BJ (cell line): ENCODE results near the gene MPC2. TPM values are rescaled to one million over a fixed set of nuclear protein-coding genes. Genes with fewer than 3 reads are reported as not detected.

ENCODE experiments used
- CTCF ChIA-PET: fragments of 350-600 bp; formaldehyde crosslinking; extraction: SDS; loops from one replicate; lab custom pipeline; 2021; ENCODE audit warnings: antibody characterized with exemption, inconsistent platforms; lab: Yijun Ruan, JAX
- POLR2A ChIA-PET: fragments of 300-600 bp; sonication (Branson Sonifier 250); formaldehyde crosslinking; extraction: SDS; loops from one replicate; lab custom pipeline; 2021; ENCODE audit warnings: antibody characterized with exemption; lab: Charles Lee
- DNase-seq: peaks from one replicate; pipeline ENCODE4 v3.0.0-alpha.2; 2011; ENCODE audit warnings: low read depth
- H3K27me3 ChIP-seq: 2 replicates; pipeline ENCODE4 v1.6.0; 2011; ENCODE audit warnings: low read length; ENCODE audit not compliant: control insufficient read depth, insufficient read depth
- H3K36me3 ChIP-seq: 2 replicates; pipeline ENCODE4 v1.5.1; 2011; ENCODE audit warnings: low read length; ENCODE audit not compliant: control insufficient read depth, insufficient read depth
- H3K4me3 ChIP-seq: 2 replicates; pipeline ENCODE4 v1.5.1; 2011; ENCODE audit warnings: low read depth, mild to moderate bottlenecking, control low read depth, low read length
- CTCF ChIP-seq: IDR thresholded peaks from 2 replicates; pipeline ENCODE4 v1.5.1; 2011; ENCODE audit warnings: low read depth, mild to moderate bottlenecking, control low read depth, inconsistent platforms, low read length, moderate library complexity; ENCODE audit not compliant: insufficient read depth
- polyA plus RNA-seq: library from polyadenylated mRNA; depleted of rRNA; stranded (reverse); fragments of >200 nt; gene quantifications from 2 replicates; pipeline ENCODE4 v1.2.3, GENCODE V29; 2011

The MPC2 gene
- polyA plus RNA-seq, 1 experiment, result 24.2 TPM

GRCh38 chr1:167977245-167977644, 40.4 kb upstream of the MPC2 start:
- DNase-seq, result no peak
- Histone ChIP-seq H3K4me3 (no peak overlapping the region), H3K36me3 (peaks cover 8% of the 10 kb centered on the region), H3K27me3 (no peaks in the 10 kb centered on the region)
- ChIA-PET CTCF (no interaction called here), POLR2A (no interaction called here)
- no peak for TF ChIP-seq CTCF

- Histone ChIP-seq H3K4me3 (no peak overlapping the region), H3K27me3 (no peaks in the 10 kb centered on the region), H3K36me3 (peaks cover 10% of the 10 kb centered on the region)
- TF ChIP-seq CTCF, result no peak
- ChIA-PET POLR2A (no interaction called here), CTCF (no interaction called here)
- no peak for DNase-seq
Observed at GRCh38 chr1:167974698-167975097, 37.8 kb upstream of the MPC2 start.

GRCh38 chr1:167973832-167974231, 37.0 kb upstream of the MPC2 start:
- Histone ChIP-seq H3K36me3 (peaks cover 11% of the 10 kb centered on the region), H3K27me3 (no peaks in the 10 kb centered on the region), H3K4me3 (no peak overlapping the region)
- DNase-seq, result no peak
- ChIA-PET CTCF (no interaction called here), POLR2A (no interaction called here)
- no peak for TF ChIP-seq CTCF

GRCh38 chr1:167968569-167968968, 31.7 kb upstream of the MPC2 start:
- ChIA-PET POLR2A (no interaction called here), CTCF (no interaction called here)
- Histone ChIP-seq H3K27me3 (no peaks in the 10 kb centered on the region), H3K4me3 (no peak overlapping the region), H3K36me3 (peaks cover 4% of the 10 kb centered on the region)
- TF ChIP-seq CTCF, result no peak
- no peak for DNase-seq

- ChIA-PET POLR2A (no interaction called here), CTCF (no interaction called here)
- no peak for DNase-seq
- Histone ChIP-seq H3K27me3 (no peaks in the 10 kb centered on the region), H3K4me3 (no peak overlapping the region), H3K36me3 (peaks cover 2% of the 10 kb centered on the region; the same call in 1 of the 2 replicates)
- no peak for TF ChIP-seq CTCF
Observed at GRCh38 chr1:167966050-167966449, 29.2 kb upstream of the MPC2 start.
